Keratinocyte (primary cell): ENCODE data around the gene SMTN. TPM values are rescaled to one million over a fixed set of nuclear protein-coding genes. Genes with fewer than 3 reads are reported as not detected.

ENCODE experiments used
- DNase-seq: peaks from one replicate; pipeline ENCODE4 v3.0.0-alpha.2; 2011; ENCODE audit warnings: low read depth, missing footprints, low spot score
- FAIRE-seq: peaks from 2 replicates; lab custom pipeline; 2011; peaks lifted over from hg19 to GRCh38; lab: Jason Lieb, UNC
- H2AFZ ChIP-seq: 2 replicates; pipeline ENCODE4 v1.6.0; 2012; ENCODE audit warnings: low read length, control low read depth, inconsistent platforms; ENCODE audit not compliant: control insufficient read depth
- H3K27ac ChIP-seq: 2 replicates; pipeline ENCODE4 v1.5.1; 2011; ENCODE audit warnings: low read length; ENCODE audit not compliant: control insufficient read depth, insufficient read depth
- H3K27me3 ChIP-seq: 3 replicates; pipeline ENCODE4 v1.6.0; 2011; ENCODE audit warnings: low read length; ENCODE audit not compliant: control insufficient read depth, insufficient read depth; ENCODE audit errors: extremely low read depth
- H3K36me3 ChIP-seq, 2 experiments: 2 replicates in 1 of 2; 3 replicates in 1 of 2; pipeline ENCODE4 v1.5.1; 2011; ENCODE audit warnings: low read length in 2 of 2, mild to moderate bottlenecking in 1 of 2; ENCODE audit not compliant: control insufficient read depth in 2 of 2, insufficient read depth in 2 of 2; ENCODE audit errors: extremely low read depth in 1 of 2
- H3K4me1 ChIP-seq: 3 replicates; pipeline ENCODE4 v1.5.1; 2011; ENCODE audit warnings: low read length; ENCODE audit not compliant: control insufficient read depth, insufficient read depth; ENCODE audit errors: extremely low read depth
- H3K4me2 ChIP-seq: 3 replicates; pipeline ENCODE4 v1.6.0; 2011; ENCODE audit warnings: low read depth, low read length; ENCODE audit not compliant: control insufficient read depth, insufficient read depth; ENCODE audit errors: extremely low read depth
- H3K4me3 ChIP-seq, 3 experiments: fragments of 200-600 bp in 1 of 3; sonication (generic) in 1 of 3; 2 replicates in 2 of 3; 3 replicates in 1 of 3; pipeline ENCODE4 v1.5.1; 2011 to 2016; ENCODE audit warnings: low read length in 3 of 3, mild to moderate bottlenecking in 3 of 3, control low read depth in 2 of 3, inconsistent platforms in 1 of 3, low read depth in 1 of 3, mixed read lengths in 1 of 3, mixed run types in 1 of 3, moderate library complexity in 1 of 3; ENCODE audit not compliant: control insufficient read depth in 2 of 3, insufficient read depth in 2 of 3; ENCODE audit errors: extremely low read depth in 1 of 3
- H3K79me2 ChIP-seq: 2 replicates; pipeline ENCODE4 v1.6.0; 2012; ENCODE audit warnings: low read length; ENCODE audit not compliant: control insufficient read depth, insufficient read depth
- H3K9ac ChIP-seq: 3 replicates; pipeline ENCODE4 v1.6.0; 2011; ENCODE audit warnings: low read length; ENCODE audit not compliant: control insufficient read depth, insufficient read depth; ENCODE audit errors: extremely low read depth
- H3K9me1 ChIP-seq: 3 replicates; pipeline ENCODE4 v1.6.0; 2011; ENCODE audit warnings: low read length; ENCODE audit not compliant: control insufficient read depth, insufficient read depth; ENCODE audit errors: extremely low read depth
- H3K9me3 ChIP-seq: 2 replicates; pipeline ENCODE4 v1.5.1; 2012; ENCODE audit warnings: low read depth, low read length; ENCODE audit not compliant: control insufficient read depth
- H4K20me1 ChIP-seq: 3 replicates; pipeline ENCODE4 v1.6.0; 2011; ENCODE audit warnings: low read length; ENCODE audit not compliant: control insufficient read depth, insufficient read depth; ENCODE audit errors: extremely low read depth
- EZH2 ChIP-seq: IDR thresholded peaks from one replicate; pipeline ENCODE4 v1.6.1; 2012; ENCODE audit warnings: inconsistent platforms, mild to moderate bottlenecking, low read length, moderate library complexity
- dilution Hi-C: fragments of 300-500 bp; cut with MboI; formaldehyde crosslinking; loops from one replicate; pipeline ENCODE4 v1.7.0; 2020; ENCODE audit warnings: low sequenced_read_pairs; ENCODE audit not compliant: extremely low pct_ligation_motif_present
- polyA plus RNA-seq, 5 experiments: library from polyadenylated mRNA; depleted of rRNA in 3 of 5; stranded (reverse) in 3 of 5; stranded (forward) in 1 of 5; unstranded in 1 of 5; fragments of >200 nt; gene quantifications; 1 replicate in 1 of 5; 2 replicates in 3 of 5; 3 replicates in 1 of 5; pipeline versions ENCODE4 v1.2.1 to v1.2.3, GENCODE V29; 2011 to 2012; ENCODE audit warnings: missing spikeins in 2 of 5, low read depth in 1 of 5, low replicate concordance in 1 of 5
- TF ChIP-seq, protein P1 (sequence below), 3 experiments: IDR thresholded peaks in 1 of 3; conservative IDR thresholded peaks in 1 of 3; optimal IDR thresholded peaks in 1 of 3; 2 replicates in 2 of 3; 3 replicates in 1 of 3; pipeline versions ENCODE3 to v1.5.1; 2011; ENCODE audit warnings: low read length in 3 of 3, mild to moderate bottlenecking in 3 of 3, moderate library complexity in 2 of 3, control low read depth in 1 of 3, inconsistent platforms in 1 of 3; ENCODE audit not compliant: insufficient read depth in 2 of 3; ENCODE audit errors: extremely low read depth in 1 of 3

Gene SMTN
- polyA plus RNA-seq, 1 donor (not counting 4 experiments of a cell fraction or from before 2014, with no cell fraction given), result 61.2 TPM

DNA sequence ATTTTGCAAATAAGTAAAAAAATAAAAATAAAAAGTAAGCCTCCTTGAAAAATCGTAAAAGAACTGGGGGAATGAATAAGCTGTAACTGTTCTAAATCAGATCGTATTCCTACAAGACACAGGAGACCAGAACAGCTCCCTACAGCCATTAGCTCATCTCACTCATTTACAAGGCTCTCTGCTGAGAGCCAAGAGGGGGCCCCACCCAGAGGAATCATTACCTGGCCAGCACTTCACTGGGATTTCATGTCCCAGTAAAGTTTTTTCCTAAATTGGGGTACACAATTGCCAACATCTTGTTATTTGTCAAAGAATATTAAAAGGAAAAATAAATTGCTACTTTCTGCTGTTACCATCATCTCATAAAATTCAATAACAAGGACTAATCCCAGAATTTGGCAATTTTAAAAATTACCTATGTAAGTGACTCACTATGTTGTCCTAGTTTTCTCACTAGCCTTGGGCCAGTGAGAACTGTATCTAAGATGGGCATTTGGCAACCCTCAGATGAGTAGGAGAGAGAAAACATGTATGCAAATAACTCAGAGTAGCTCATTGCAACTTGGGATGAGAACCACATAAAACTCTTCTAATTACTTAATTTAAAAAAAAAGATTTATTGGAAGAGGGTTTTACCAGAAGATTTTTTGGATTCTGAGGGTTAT lies 18.4 kb upstream of the SMTN start:
- Histone ChIP-seq H3K79me2 (no peaks in the 10 kb centered on the region), H3K4me1 (peaks cover 13% of the 10 kb centered on the region), H3K9ac (peak overlapping the region; percentile 16), H3K36me3 (no peaks in the 10 kb centered on the region), H3K9me3 (no peaks in the 10 kb centered on the region), H3K27me3 (no peaks in the 10 kb centered on the region), H3K4me3 (no peak overlapping the region), H4K20me1 (no peaks in the 10 kb centered on the region), H3K4me2 (peak overlapping the region; percentile 13), H3K9me1 (no peaks in the 10 kb centered on the region), H3K27ac (peak overlapping the region; percentile 63), H2AFZ (no peak overlapping the region)
- dilution Hi-C loops, result loop anchor here (25.0 kb wide), 1 partner anchor 100 kb away; the partner anchor contains the start of genes MORC2 and TUG1
- no peak for FAIRE-seq
- DNase-seq, result no peak
- TF ChIP-seq, protein P1, sequence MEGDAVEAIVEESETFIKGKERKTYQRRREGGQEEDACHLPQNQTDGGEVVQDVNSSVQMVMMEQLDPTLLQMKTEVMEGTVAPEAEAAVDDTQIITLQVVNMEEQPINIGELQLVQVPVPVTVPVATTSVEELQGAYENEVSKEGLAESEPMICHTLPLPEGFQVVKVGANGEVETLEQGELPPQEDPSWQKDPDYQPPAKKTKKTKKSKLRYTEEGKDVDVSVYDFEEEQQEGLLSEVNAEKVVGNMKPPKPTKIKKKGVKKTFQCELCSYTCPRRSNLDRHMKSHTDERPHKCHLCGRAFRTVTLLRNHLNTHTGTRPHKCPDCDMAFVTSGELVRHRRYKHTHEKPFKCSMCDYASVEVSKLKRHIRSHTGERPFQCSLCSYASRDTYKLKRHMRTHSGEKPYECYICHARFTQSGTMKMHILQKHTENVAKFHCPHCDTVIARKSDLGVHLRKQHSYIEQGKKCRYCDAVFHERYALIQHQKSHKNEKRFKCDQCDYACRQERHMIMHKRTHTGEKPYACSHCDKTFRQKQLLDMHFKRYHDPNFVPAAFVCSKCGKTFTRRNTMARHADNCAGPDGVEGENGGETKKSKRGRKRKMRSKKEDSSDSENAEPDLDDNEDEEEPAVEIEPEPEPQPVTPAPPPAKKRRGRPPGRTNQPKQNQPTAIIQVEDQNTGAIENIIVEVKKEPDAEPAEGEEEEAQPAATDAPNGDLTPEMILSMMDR (optimal IDR thresholded peaks at IDR 0.05 in 1 of 3, IDR thresholded peaks at IDR 0.05 in 1 of 3, conservative IDR thresholded peaks at IDR 0.05 in 1 of 3; ENCODE audit: extremely low read depth in 1 of 3, insufficient read depth in 2 of 3, low read length in 3 of 3), result no peak
- TF ChIP-seq EZH2, result no peak

DNA sequence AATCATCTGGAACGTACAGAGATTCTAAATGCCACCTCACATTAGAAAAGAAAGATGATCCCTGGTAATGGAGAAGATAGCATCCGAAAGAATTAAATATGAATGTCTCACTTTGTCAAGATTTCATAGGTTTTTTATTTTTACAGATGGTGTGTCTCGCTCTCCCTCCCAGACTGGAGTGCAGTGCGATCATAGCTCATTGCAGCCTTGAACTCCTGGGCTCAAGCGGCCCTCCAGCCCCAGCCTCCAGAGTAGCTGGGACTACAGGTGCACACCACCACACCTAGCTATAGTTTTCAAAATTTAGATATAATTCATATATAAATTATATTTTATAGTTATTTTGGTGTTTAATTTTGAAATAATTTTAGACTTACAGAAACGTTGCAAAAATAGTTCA lies 16.7 kb upstream of the SMTN start:
- dilution Hi-C loops, result loop anchor here (25.0 kb wide), 1 partner anchor 102 kb away; the partner anchor contains the start of genes MORC2 and TUG1
- H3K36me3 ChIP-seq, result no peaks in the 10 kb centered on the region
- no peaks in the 10 kb centered on the region for H3K9me3 ChIP-seq
- H3K27ac ChIP-seq, result no peak overlapping the region
- H3K9me1 ChIP-seq, result no peaks in the 10 kb centered on the region
- no peak overlapping the region for H3K9ac ChIP-seq
- TF ChIP-seq, protein P1 (optimal IDR thresholded peaks at IDR 0.05 in 1 of 3, IDR thresholded peaks at IDR 0.05 in 1 of 3, conservative IDR thresholded peaks at IDR 0.05 in 1 of 3; ENCODE audit: extremely low read depth in 1 of 3, insufficient read depth in 2 of 3, low read length in 3 of 3), result no peak
- TF ChIP-seq EZH2, result no peak
- no peak overlapping the region for H3K4me2 ChIP-seq
- no peak for FAIRE-seq
- no peak overlapping the region for H2AFZ ChIP-seq
- no peak for DNase-seq
- H3K27me3 ChIP-seq, result no peaks in the 10 kb centered on the region
- no peaks in the 10 kb centered on the region for H4K20me1 ChIP-seq
- H3K4me1 ChIP-seq, result peaks cover 15% of the 10 kb centered on the region
- no peak overlapping the region for H3K4me3 ChIP-seq
- no peaks in the 10 kb centered on the region for H3K79me2 ChIP-seq
